ENCODE results near the gene RNF114. TPM values are rescaled to one million over a fixed set of nuclear protein-coding genes. Genes with fewer than 3 reads are reported as not detected.

The RNF114 gene
- total and polyA plus RNA-seq, 8 donors: 60.8 to 70.9 (median 65.6) TPM

DNA sequence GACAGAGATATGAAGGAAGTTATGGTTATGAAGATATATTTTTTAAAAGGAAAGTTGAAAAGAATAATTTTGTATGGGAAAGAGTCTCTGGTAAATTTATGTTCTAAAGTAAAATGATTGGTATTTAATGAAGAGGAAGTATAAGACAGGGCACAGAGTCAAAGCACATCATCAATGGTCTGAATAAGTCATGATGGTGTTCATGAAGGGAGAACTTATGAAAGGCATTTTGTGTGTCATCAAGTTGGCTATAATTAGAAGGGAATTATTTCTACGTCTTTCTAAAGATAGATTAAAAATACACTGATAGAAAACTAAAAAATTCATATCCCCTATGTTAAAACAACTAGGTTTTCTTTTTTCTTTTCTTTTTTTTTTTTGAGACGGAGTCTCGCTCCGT lies 25.2 kb downstream of the RNF114 start:
- no peak for DNase-seq
- H3K9me3 ChIP-seq: no peaks in the 10 kb centered on the region
- H3K4me1 ChIP-seq: peaks cover 0 to 10% of the 10 kb centered on the region in 2 donors
- TF ChIP-seq, protein P1, sequence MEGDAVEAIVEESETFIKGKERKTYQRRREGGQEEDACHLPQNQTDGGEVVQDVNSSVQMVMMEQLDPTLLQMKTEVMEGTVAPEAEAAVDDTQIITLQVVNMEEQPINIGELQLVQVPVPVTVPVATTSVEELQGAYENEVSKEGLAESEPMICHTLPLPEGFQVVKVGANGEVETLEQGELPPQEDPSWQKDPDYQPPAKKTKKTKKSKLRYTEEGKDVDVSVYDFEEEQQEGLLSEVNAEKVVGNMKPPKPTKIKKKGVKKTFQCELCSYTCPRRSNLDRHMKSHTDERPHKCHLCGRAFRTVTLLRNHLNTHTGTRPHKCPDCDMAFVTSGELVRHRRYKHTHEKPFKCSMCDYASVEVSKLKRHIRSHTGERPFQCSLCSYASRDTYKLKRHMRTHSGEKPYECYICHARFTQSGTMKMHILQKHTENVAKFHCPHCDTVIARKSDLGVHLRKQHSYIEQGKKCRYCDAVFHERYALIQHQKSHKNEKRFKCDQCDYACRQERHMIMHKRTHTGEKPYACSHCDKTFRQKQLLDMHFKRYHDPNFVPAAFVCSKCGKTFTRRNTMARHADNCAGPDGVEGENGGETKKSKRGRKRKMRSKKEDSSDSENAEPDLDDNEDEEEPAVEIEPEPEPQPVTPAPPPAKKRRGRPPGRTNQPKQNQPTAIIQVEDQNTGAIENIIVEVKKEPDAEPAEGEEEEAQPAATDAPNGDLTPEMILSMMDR (IDR thresholded peaks at IDR 0.05): no peak
- peaks cover 0 to 42% of the 10 kb centered on the region in 2 donors for H3K36me3 ChIP-seq
- H3K27me3 ChIP-seq: no peaks in the 10 kb centered on the region
- no peak overlapping the region for H3K27ac ChIP-seq
- no peak for ATAC-seq
- H3K4me3 ChIP-seq: no peak overlapping the region
- intact Hi-C loops (cut with DNase I): no loop called here

DNA sequence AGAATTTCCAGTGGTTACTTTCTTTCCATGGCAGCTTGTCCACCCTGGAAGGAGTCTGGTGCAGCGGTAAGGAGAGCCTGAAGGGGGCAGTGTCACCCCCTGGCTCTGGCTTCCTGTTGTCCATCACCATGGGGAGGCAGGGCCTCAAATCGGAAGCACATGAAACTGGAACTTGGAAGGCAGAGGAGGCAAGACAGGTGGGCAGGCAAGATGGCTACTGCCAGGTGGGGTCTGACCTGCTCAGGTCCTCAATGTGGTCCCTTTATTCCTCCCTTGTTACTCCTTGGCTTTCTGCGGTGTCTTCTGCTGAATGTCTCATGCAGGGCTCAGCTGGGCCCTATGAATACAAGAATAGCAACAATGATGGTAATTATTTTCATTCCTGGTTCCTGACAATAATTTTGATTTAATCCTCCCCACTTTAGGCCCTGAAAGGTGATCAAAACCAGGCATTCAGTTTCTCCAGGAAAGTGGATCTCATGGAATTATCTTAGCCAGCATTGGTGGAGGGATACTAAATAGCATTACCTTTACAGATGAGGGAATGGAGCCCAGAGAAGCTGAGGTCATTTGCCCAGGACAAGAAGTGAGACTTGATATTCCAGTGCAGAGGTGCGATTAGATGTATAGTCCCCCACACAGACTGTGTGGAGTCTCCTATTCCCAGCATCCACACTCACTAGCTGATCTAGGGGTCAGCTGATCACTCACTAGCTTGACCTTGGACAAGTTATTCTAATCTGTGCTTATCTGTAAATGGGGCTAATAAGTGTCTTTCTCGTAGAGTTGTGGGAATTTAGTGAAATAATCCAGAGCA lies 29.0 kb downstream of the RNF114 start:
- Histone ChIP-seq H3K4me1 (peaks cover 0 to 19% of the 10 kb centered on the region in 2 donors), H3K4me3 (no peak overlapping the region), H3K27me3 (no peaks in the 10 kb centered on the region), H3K9me3 (no peaks in the 10 kb centered on the region), H3K36me3 (peaks cover 0 to 5% of the 10 kb centered on the region in 2 donors), H3K27ac (no peak overlapping the region)
- DNase-seq (no peak), ATAC-seq (peak; percentile 77)
- intact Hi-C loops (cut with DNase I): no loop called here
- TF ChIP-seq, protein P1 (IDR thresholded peaks at IDR 0.05): peak; percentile 38 to 58

DNA sequence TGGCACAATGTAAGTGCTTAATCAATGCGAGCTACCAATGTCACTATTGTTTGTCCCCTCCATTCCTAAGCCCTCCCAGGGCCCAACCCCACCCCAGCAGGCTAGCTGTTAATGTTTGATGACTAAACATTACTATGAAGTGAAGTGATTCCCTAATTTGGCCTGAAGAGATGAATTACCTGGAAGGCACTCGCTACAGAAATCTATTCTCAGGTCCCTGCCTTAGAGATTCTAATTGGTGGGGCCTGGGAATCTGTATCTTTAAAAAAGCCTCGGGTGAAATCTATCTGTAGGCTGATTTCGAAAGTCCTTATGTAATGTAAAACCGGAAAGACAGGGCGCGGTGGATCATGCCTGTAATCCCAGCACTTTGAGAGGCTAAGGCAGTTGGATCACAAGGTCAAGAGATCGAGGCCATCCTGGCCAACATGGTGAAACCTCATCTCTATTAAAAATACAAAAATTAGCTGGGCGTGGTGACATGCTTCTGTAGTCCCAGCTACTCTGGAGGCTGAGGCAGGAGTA lies 29.6 kb downstream of the RNF114 start:
- TF ChIP-seq, protein P1 (IDR thresholded peaks at IDR 0.05): no peak
- Histone ChIP-seq H3K27ac (no peak overlapping the region), H3K9me3 (no peaks in the 10 kb centered on the region), H3K27me3 (no peaks in the 10 kb centered on the region), H3K4me1 (peaks cover 0 to 19% of the 10 kb centered on the region in 2 donors), H3K4me3 (no peak overlapping the region), H3K36me3 (peaks cover 0 to 4% of the 10 kb centered on the region in 2 donors)
- DNase-seq (no peak), ATAC-seq (no peak)
- intact Hi-C loops (cut with DNase I): no loop called here

DNA sequence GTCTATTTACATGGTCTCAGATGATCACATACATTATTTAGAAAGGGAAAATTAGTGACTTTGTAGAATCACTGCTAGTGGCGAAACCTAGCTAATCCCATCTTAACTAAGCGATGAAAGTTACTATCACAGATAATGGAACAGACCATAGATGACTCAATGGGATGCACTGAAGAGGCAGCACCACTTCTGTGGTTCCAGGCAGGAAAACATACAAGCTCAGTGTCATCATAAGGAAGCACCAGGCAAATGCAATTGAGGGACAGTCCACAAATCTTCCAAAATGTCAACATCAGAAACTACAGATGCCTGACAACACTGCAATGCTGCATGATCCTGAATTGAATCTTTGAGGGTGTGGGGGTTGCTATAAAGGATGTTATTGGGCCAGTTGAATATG lies 30.7 kb downstream of the RNF114 start:
- ATAC-seq (no peak), DNase-seq (no peak)
- Histone ChIP-seq H3K27me3 (no peaks in the 10 kb centered on the region), H3K27ac (no peak overlapping the region), H3K9me3 (no peaks in the 10 kb centered on the region), H3K4me3 (no peak overlapping the region), H3K36me3 (peaks cover 0 to 4% of the 10 kb centered on the region in 2 donors), H3K4me1 (peaks cover 0 to 19% of the 10 kb centered on the region in 2 donors)
- intact Hi-C loops (cut with DNase I): no loop called here
- TF ChIP-seq, protein P1 (IDR thresholded peaks at IDR 0.05): no peak

DNA sequence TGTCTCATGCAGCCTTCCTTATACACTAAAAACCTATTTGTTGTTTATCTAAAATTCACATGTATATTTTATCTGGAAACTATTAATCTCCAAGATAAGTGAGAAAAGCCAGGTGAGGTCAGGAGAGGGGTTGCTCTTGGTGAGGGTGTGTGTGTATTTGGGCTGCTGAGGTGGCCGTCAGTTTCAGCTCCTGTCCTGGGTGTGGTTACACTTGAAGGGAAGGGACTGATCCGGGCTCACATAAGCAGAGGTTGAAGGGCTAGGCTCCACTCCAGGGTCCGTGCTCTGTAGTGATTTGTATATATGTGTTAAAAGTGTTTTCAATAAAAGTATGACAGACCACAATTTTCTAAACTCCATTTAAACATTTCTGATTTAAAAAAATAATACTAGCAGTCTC lies 33.0 kb downstream of the RNF114 start:
- DNase-seq: no peak
- no peak for ATAC-seq
- H3K4me3 ChIP-seq: no peak overlapping the region
- TF ChIP-seq, protein P1 (IDR thresholded peaks at IDR 0.05): no peak
- intact Hi-C loops (cut with DNase I): no loop called here
- no peaks in the 10 kb centered on the region for H3K27me3 ChIP-seq
- H3K36me3 ChIP-seq: no peaks in the 10 kb centered on the region
- peaks cover 0 to 19% of the 10 kb centered on the region in 2 donors for H3K4me1 ChIP-seq
- H3K27ac ChIP-seq: peak overlapping the region in 1 of 2 donors; percentile 40
- H3K9me3 ChIP-seq: no peaks in the 10 kb centered on the region

All from left lung (tissue), 10 donors.